Measurements from ENCODE around the gene TPO.

DNA sequence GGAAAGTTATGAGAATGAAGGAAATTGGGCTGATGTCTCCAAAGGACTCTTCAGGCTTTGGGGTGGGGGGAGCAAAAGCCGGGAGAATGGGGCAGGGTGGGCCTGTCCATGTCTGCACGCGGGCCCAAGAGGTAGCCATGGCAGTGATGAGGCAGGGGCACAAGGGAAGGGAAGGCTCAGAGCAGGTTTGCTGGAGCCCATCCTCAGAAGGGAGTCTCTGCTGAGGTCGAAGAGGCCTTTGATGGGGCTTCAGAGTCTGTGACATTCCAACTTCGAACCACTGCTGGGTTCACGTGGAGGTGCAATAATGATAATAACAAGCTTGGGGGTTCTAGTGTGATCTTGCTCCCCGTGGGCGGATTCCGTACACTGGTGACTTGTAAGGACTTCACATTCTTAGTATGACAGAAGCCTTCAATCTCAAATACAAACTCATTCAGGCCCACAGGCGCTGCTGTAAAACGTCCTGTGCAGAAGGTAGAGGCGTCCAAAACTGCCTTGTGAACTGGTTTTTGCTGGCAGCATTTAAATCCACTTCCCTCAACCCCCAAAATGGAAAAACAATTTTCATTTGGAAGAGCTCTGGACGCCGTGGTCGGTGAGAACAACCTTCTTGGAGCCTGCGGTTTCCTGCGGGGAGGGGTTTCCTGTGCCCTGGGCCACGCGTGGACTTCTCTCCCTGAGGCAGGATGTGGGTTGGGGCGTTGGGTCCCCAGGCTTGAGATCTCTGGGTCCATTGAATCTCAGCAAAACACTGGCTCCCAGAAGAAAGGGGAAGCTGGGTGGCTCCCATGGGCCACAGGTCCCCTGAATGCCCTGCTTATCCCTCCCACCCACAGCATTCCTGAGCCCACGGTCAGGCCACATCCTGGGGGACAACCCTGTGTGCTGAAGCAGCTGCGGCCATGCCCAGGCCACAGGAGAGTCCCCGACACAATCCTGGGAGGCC lies 151.0 kb downstream of the TPO start:
- TF ChIP-seq EZH2 (optimal IDR thresholded peaks at IDR 0.05; ENCODE audit: low read depth, low read length) (no peak), EZH2phosphoT487 (IDR thresholded peaks at IDR 0.05; ENCODE audit: low read length) (no peak)
- TF ChIP-seq, protein P1, sequence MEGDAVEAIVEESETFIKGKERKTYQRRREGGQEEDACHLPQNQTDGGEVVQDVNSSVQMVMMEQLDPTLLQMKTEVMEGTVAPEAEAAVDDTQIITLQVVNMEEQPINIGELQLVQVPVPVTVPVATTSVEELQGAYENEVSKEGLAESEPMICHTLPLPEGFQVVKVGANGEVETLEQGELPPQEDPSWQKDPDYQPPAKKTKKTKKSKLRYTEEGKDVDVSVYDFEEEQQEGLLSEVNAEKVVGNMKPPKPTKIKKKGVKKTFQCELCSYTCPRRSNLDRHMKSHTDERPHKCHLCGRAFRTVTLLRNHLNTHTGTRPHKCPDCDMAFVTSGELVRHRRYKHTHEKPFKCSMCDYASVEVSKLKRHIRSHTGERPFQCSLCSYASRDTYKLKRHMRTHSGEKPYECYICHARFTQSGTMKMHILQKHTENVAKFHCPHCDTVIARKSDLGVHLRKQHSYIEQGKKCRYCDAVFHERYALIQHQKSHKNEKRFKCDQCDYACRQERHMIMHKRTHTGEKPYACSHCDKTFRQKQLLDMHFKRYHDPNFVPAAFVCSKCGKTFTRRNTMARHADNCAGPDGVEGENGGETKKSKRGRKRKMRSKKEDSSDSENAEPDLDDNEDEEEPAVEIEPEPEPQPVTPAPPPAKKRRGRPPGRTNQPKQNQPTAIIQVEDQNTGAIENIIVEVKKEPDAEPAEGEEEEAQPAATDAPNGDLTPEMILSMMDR (IDR thresholded peaks at IDR 0.05; ENCODE audit: low read length), result no peak

Data from MM.1S (cell line).